HG03108 (cell line): Measurements from ENCODE around the gene TMEM208.

ENCODE experiments used
- ATAC-seq: cut with Tn5 transposase; IDR thresholded peaks from one replicate; pipeline ENCODE4 v1.9.1; 2021; ENCODE audit warnings: moderate library complexity; ENCODE audit not compliant: unreplicated experiment

Gene TMEM208

DNA sequence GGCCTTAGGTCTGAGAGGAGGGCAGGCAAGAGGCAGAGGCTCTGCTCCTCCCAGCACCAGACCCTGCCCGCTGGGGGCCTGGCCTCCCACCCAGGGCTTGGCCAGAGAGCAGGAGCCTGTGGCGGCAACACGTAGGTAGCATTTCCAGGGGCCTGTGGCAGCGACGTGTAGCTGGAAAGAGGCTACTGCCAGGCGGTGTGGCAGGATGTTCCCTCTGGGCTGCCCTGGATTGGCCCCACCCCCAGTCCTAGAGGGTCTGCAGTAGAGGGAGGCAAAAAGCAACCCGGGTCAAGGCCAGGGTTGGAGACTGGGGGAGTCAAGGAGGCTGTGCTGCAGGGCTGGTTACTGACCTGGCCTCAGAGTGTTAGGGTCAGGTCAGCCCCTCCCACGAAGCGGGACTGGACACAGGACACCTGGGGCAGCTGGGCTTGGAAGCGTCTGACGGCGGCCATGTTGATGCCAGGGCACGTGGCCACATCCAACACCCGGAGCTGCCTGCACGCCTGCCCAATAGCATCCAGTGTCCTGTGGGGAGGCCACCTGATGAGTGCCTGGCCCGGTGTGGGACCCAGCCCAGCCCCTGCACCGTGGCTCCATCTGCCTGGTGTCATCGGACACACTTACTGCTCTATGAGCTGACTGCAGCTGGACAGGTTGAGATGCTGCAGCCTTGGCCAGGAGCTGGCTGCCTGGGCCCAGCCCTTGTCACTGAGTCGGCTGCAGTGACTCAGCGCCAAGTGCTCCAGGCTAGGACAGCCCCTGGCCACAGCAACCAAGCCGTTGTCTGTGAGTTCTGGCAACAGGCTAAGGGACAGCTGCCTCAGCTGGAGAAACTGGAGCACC is 19.5 kb upstream of the TMEM208 start:
- ATAC-seq = no peak

DNA sequence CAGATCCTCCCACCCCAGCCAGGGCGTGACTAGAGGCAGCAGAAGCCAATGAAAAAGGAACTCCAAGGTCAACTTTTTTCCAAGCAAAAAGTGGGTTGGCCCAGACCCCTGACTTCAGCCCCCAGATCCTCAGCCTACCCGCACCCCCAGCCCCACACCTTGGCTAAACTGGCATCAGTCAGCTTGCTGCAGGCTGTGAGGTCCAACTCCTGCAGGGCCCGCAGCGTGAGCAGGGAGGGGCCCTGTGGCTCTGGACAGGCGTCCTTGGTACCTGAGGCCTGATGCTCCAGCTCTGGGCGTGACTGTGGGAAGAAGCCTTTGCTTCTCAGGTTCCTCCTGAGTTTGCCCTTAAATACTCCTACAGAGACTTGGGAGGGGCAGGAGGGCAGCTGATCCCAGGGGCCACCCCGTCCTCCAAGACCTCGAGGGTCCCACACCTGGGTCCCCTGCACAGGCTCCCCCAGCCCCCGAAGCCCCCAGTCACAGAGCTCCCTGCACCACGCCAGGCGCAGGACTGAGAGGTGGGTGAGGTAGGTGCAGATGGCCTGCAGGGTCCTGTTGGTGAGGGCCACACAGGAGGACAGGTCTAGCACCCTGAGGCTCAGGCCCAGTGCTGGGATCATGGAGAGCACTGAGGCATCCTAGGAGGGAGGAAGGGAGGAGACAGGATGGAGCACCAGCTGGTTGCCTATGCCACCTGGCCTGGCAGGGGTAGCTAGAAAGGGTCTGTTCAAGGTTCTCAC is 18.6 kb upstream of the TMEM208 start:
- ATAC-seq = no peak

DNA sequence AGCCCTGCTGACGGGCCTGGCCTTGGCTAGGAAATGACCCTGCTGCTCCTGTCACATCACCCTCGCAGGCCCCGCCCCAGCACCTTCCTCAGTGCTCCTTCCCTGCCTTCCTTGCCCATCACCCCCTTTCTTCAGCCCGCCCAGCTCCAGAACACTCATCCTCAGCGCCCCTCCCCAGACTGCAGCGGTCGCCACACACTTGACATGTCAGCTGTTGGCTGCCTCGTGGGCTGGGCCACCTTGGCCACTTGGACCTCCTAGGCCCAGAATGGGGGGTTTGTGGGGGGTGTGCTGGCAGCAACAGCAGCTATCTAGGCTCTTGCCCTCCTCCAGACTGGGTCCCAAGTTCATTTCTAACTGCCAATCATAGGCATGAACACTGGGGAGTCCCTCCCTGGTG is 17.4 kb upstream of the TMEM208 start:
- ATAC-seq = no peak

DNA sequence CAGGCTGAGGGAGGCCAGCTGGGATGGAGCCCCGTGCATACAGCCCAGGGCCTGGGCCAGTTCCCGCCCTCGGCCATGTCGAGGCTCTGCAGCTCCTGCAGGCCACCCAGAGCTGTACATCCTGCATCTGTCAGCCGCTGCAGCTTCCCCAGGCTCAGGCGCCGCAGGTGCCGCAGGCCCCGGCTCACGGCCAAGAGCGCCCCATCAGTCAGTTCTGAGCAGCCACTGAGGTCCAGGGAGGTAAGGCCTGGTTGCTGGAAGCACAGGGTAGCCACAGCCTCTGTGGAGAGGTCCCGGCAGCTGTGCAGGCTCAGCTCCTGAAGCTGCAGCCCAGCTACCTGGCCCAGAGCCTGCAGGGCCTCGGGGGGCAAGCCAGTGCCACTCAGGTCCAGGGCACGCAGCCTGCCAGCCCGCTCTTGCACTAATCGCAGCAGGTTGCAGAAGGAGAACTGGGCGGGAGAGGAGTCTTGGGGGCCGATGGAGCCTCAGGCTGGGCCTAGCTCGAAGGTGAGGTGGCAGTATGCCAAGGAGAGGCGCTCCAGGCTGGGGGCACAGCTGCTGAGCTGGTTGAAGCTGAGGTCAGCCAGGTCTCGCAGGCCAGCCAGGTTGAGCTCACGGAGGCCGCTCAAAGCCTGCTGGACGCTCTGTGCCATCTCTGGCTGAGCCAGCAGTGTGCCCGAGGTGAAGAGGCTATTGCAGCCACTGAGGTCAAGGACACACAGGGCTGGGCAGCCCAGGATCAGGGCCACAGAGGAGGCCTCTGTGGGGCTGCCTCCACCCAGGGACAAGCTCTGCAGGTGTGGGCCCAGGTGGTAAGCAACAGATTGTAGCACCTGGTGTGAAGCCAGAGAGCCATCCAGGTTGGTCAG is 16.6 kb upstream of the TMEM208 start:
- no peak for ATAC-seq

DNA sequence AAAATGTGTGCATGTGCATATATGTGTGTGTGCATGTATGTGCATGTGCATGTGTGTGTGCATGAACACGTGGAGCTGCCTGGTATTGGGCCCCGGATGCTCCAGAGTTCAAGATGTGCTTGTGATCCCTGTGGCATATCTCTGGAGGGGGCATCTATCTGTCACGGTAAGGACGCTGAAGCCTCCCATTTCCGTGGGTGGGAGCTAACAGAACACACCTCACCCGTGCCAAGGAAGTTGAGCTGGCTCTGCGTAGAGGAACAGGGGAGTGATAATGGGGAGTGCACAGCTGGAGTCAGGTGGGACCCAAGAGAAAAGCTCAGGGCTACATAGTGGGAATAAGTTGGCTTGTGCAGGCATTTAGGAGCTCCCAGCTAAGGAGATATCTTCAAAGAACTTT is 15.3 kb upstream of the TMEM208 start:
- no peak for ATAC-seq

DNA sequence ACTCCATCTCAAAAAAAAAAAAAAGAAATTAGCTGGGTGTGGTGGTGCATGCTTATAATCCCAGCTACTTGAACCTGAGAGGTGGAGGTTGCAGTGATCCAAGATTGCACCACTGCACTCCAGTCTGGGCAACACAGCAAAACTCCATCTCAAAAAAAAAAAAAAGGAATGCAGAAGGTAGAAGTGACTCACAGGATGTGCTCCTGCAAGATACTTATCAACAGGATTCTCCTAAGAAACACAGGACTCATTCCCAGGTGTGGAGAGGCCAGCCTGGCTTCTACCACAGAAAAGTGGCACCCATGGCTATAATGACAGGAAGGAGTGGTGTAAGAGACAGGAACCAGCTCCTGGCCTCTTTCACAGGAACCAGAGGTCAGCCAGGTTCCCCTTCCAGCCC is 14.2 kb upstream of the TMEM208 start:
- no peak for ATAC-seq

DNA sequence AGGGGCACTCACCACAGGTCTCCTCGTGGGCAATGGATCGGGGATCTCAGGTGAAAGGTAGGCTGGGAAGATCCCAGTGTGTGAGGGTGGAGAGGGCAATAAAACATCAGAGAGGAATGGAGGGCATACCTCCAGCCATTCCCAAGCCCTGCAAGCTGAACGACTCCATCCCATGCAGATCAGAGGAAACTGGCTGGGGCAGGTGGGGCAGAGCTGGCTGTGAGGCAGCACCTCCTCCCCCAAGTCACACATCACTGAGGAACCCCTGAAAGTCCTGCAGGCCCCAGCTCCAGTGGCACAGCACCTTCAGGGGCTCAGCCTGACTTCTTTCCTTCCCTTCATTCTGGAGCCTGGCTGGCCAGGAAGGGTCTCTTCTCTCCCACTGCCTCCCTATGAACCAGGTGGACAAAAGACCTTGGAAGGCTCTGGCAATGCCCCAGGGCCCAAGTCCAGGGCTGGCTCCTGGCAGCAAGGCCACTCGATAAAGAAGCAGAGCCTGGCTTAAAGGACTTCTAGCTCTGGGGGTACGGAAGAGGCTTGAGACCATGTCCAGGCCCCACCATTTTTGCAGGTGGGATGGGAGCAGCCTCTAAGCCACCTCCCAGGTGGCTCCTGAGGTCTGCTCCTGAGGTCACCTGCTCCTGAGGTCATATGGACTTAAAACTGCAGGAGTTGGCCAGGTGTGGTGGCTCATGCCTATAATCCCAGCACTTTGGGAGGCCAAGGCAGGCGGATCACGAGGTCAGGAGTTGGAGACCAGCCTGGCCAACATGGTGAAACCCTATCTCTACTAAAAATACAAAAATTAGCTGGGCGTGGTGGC is 13.5 kb upstream of the TMEM208 start:
- no peak for ATAC-seq

DNA sequence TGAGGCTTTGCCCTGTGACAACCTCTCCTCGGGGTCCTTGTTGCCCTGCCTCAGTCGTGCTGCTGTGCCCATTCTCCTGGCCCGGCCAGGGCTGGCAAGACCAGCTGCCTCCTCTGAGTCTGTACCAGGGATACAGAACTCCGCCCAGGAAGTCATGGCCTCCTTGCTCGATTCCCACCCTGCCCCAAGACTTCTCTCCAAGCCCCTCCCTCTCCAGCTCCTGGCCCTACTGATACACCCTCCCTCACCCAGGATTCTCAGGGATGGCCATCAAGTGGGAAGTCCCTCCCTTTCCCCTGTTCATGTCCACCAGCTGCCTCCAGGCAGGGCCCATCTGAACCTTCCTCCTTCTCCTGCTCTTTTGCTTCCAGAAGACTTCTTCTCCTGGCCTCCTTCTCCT is 11.2 kb upstream of the TMEM208 start:
- ATAC-seq = no peak

DNA sequence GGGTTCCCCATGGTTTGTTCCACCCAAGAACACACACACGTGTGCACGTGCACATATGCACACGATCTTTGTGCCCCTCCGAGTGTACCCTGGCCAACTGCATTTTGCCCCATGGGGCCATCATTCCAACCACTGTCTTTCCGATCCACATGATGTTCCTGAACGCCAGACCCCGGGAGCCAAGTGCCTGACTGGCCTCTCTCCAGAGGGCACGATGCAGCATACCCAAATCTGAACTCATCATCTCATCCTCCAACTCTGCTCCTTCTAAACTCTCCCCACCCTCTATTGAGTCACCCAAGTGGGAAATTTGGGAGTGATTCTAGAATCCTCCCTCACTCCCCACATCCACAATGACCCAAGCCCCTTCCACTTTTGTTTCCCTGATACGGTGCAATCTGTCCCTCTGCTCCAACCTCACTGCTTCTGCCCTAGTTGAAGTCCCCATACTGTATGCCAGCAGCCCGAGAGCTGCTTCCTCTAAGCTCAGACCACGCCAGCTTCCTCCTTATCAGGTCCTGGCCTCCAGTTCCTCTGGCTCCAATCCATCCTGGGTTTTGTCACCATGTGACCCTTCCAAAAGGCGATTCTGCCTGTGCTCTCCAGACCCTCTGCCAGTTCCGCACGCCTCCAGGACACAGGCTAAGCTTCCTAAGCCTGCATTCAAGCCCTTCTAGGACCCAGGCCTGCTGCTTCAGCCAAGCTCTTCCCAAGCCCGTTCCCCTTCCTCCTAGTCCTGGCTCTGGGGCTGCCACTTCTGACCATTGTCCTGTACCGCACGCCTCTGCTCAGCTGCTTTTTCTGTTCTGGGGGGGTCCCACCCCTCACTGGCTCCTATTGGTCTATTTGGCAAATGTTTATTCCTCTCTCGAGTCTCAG is 10.1 kb upstream of the TMEM208 start:
- no peak for ATAC-seq

DNA sequence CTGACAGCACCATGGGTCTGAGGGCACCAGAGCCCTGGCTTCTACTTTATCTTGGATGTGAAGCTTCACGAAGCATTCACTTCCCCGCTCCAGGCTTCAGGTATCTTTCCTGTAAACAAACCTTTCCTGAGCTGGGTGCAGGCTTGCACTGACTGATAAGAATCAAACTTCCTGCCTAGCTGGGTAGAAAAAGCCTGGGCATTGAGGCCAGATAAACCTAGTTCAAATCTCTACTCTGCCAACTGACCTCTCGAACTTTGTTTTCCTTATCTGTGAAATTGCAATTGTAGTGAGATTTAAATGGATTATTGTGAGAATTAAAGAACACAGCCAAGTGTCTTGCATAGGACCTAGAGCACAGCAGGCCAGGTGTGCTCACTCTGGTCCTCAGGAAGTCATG is 2.9 kb upstream of the TMEM208 start:
- no peak for ATAC-seq

DNA sequence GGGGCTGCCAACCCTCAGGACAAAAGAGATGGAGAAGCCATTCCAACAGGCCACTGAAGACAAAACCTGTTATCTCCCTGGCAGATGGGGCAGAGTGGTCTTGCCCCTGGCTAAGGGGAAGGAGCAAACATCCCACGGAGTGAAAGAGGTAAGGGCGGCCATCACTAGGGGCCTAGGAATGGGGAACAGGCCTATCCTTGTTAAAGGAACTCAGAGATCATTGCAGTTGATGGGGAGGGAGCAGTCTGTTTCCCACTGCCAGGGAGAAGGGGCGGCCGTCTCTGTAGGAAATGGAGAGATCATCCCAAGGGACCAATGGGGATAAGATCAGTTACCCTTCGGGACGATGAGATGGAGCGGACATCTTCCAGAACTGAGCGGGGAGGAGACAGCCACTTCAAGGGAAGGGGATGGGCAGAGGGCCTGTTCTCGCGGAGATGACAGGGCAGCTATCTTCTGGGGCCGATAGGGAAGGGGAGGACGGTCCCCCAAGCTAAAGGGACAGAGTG is 581 bp upstream of the TMEM208 start:
- no peak for ATAC-seq

DNA sequence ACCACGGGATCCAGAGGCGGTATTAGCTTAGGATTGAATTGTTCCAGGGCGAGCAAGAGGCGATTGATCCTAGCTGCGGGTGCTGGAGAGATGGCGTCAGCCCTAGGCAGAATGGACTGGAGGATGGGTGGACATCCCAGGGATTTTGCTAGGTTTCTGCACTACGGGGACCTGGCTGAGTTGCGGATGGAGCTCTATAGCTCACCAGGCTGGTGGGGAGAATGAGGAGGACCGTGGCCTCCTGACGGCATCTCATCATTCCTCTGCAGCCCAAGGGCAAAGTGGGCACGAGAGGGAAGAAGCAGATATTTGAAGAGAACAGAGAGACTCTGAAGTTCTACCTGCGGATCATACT is 614 bp downstream of the TMEM208 start:
- ATAC-seq = no peak

DNA sequence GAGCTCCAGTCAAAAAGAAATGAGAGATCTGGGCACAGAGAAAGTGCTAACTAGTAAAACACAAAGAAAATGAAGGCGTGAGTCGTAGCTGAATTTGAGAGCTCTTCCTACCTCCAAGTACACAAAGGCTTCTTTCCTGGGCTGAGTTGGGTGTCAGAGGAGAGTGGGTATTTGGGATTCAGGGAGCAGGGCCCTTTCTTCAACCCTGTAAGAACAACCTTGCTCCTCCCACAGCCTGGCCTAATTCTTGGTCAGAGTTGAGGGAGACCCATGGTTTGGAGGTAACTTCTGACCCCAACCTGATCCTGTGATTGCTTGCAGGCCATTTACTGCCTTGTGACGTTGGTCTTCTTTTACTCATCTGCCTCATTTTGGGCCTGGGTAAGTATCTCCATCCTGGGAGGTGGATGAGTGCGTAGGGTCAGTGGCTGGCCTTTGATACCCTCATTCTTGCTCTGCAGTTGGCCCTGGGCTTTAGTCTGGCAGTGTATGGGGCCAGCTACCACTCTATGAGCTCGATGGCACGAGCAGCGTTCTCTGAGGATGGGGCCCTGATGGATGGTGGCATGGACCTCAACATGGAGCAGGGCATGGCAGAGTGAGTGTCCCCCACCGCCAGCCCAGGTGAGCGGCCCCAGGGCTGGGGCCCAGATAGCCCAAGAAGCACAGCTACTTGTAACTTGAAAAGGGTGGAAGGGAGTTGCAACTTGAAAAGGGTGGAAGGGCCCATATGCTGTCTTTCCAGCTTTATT is 1.3 kb downstream of the TMEM208 start:
- no peak for ATAC-seq

DNA sequence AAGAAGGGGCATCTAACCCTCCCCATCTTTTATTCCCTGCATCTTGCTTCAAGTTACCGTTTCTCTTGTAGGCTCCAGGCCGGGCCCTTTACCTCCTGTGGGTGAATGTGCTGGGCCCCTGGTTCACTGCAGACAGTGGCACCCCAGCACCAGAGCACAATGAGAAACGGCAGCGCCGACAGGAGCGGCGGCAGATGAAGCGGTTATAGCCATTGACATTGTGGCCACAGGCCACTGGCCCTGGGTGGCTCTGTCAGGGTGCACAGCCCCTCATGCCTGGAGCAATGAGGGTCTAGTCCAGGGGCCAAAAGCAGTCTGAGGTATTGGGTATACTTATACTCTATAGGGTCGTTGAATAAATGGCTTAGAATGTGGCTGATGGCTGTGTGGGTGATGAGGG is 2.0 kb downstream of the TMEM208 start:
- ATAC-seq = no peak

DNA sequence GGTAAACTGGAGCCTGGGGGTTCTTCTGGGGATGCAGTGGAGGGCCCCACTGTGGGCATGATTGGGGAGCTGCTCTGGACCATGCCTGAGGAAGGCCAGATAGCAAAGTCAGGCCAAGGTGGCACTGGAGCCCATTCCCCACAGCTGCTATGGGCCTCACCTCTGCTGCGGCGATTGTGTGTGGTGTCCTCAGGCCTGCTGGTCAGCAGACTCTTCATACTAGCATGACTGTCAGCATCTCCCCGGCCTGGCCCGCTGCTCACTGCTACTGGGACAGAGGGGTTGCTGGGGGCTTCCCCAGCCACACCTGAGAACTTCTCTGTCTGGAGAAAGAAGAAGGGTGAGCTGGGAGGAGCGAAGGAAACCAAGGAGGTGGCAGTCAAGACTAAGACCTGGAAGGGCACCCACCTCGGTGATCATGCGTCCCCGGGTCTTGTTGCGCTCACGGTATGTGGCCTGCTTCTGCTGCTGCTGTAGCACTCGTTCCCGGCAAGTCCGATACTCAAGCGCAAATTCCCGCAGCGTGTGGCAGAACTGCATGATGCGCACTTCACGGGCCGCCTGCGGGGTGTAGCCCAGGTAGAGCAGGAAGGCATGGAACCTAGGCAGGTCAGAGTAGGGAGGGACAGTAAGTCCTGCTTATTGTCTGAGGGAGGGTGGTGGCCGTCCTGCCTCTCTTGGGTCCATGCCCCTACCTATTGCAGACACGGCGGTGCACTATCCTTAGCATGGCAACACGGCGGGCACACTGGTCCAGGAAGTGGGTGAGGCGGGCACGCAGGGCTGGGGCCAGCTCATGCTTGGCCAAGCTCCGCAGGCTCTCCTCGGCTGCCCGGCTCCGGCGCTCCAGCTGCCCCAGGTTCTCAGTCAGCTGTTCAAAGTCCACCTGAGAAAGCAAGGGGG is 3.2 kb downstream of the TMEM208 start:
- no peak for ATAC-seq

DNA sequence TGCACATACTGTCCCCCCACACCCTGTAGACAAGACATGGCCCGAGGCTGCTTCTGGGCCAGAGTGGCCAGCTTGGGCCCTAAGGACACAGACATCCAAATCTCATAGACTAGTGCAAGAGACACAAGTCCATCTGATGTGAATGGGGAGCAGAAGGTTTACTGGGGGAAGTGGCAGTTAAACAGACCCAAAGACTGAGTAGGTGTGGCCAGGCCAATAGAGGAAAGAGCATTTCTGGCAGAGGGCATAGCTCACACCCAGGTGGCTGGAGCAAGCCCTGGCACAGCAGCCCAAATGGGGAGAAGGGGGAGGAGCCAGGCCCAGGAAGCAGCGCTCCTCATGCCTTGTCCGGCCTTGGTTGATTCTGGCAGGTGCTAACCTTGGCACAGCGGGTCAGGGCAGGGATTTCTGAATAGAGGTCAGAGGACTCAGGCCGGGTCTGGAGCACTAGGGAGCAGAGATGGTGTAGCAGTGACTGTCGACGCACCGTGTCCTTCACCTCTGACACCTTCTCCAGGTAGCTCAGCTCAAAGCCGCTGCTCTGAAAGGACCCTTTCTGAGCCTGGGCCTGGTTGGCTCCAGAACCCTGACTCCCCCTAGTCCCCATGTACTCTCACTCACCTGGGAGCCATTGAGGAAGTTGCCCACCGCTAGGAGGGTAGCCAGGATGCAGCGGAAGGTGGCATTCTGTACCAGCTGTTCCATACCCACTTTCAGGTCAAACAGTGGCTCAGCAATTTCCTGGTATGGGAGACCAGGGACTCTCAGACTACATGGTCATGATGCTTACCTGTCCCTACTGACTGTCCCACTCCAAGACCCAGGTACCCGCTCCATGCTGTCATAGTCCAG is 4.1 kb downstream of the TMEM208 start:
- no peak for ATAC-seq

DNA sequence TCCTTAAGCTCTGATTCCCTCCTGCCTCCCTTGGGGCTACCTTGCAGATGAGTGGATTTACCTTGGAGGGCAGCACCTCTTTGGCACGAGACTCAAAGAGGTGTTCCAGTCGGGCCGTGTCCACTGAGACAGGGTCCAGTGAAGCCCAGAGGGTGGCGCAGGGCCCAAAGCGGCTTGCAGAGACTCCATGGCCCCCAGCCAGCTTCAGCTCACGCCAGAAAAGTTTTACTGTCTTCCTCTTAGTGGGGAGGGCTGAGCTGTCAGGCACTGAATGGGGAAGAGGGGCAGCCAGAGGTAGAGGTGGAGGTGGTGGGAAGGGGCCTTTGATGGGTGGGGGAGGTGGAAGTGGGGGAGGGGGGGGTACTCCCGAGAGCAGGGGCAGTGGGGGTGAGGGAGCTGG is 6.7 kb downstream of the TMEM208 start:
- no peak for ATAC-seq
